GM18861 (cell line): ENCODE data around the gene LSM2.

ENCODE experiments used
- ATAC-seq: cut with Tn5 transposase; IDR thresholded peaks from one replicate; pipeline ENCODE4 v1.9.1; 2021; ENCODE audit not compliant: unreplicated experiment

The LSM2 gene

DNA sequence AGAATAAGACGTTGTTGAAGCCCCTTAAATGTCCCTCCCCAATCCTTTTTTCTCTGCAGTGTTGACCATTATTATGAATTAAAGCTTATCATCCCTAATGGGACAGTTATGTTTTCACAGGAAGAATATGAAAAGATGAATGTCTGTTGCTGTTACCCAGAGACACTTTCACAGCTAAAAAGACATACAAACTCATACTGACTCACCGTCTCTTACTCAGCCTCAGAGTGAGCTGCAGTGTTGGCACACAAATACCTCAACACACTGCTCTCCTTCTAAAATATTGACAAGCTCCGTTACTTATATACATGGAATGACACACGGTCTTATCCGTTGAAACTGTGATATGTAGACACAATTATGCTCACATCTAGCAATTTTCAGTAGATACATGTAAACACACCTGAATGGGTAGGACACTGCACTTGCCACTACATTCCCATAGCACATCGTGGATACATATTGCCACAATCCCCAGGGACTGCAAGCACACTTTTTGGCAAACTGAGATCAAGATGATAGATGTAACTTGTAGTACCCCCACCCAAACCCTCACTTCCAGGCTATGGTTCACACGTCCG is 53.9 kb downstream of the LSM2 start:
- ATAC-seq: no peak

DNA sequence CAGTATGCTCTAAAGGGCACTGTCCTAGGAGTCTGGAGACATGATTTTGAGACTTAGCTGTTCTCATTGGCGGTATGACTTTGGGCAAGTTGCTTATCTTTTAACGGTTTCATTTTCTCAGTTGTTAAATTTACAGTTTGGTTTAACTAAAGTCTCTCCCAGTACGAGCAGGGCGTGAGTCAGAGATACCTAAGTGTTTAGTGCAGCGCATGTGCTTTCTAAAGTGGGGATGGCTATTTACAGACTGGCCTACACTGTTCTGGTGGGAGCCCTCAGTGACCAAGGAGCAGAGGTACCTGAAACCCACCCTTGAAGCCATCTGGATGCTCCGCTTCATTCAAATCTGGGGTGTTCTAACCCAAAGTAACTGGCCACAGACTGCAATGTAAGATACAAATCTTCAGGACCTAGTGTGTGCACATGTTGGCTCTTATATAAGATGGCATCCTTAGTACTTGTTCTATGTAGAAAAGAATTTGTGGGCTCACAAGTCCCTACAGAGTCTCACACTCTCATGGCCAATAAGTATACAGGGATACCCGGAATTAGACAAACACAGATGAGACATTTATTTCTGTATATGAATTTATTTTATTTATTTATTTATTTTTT is 56.2 kb downstream of the LSM2 start:
- ATAC-seq: no peak

DNA sequence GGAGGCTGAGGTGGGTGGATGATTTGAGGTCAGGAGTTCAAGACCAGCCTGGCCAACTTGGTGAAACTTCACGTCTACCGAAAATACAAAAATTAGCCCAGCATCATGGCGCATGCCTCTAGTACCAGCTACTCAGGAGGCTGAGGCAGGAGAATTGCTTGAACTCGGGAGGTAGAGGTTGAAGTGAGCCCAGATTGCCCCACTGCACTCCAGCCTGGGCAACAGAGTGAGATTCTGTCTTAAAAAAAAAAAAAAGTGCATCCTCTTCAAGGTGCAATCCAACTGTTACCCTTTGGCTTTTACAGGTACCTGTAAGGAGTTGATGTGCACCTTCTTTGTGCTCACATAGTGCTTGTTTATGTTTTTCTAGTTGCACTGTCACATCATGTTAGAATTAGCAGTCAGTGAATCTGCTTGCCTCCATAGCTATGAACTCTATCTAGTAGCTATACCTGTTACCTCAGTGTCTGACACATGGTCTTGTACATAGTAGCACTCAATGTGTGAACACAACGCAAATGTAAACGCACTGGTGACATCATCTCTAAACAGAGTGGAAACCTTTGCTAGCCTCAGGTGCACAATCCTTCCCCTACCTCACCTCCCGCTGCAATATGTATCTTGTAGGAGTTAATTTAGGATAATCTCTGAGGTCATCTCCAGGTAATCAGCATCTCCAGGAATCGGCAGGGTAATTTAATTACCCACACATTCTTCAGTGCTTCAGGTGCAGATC is 57.3 kb downstream of the LSM2 start:
- no peak for ATAC-seq
